ENCODE measurements around the gene RNF144A.

RNF144A gene

DNA sequence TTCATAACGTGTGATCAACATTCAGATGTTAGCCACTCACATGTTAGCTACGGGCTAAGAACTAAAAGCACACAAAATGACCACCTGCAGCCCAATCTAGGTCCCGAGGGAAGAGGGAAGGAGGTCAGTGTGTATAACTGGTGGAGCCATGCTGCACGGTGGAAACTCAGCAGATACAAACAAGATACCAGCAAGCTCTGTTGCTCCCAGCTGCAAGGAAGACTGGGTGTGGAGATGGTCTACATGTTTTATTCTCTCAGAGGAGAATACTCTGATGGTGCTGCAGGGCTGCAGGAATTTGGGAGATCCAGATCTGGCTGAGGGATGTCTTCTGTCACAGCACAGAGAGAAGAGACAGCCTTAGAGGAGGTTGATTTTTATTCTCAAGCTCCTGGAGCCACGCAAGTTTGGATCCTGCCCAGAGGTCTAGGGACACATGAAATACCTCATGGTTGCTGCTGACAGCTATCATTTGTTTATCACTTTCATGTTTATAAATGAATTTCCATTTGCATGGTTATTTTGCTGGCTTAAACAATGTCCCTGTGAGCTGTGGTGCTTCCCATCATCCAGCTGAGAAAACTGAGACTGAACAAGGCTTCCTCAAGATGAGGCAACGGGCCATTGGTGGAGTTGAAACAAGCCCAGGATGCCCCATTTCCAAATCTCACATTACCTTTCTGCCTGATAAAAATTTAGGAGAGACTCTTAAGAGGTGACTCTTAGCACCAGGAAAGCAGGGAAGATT, 30.9 kb downstream of the RNF144A start:
- DNase-seq (ENCODE audit: low read depth): no peak

DNA sequence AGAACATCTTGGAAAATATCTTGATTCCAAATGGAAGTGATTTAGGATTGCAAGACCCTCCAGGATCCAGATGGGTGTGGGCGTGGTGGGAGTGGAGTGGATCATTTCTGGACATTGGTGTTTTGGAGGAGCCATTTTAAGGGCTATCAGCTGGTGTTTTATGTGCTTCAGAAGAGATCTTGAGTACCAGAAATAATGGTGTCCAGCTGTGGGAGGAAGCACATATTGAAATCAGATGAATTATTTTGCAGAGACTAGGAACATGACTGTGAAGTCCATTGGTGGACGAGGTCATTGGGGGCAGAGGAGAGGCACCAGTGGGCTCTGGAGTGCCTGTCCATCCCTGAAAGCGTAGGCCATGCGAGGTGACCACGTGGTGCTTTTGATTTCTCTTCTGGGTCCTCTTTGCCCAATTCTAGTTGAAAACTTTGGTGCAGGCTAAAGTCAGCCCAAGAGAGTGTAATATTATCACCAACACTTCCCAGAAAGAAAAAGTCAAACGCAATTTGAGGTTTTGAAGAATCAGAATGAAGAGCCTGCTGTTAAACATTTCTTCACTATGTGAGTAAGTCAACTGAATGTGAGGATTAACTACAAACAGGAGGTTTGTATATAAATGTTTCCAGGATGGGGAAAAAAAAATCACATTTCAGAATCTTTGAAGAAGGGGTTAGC, 31.6 kb downstream of the RNF144A start:
- no peak for DNase-seq (ENCODE audit: low read depth)

DNA sequence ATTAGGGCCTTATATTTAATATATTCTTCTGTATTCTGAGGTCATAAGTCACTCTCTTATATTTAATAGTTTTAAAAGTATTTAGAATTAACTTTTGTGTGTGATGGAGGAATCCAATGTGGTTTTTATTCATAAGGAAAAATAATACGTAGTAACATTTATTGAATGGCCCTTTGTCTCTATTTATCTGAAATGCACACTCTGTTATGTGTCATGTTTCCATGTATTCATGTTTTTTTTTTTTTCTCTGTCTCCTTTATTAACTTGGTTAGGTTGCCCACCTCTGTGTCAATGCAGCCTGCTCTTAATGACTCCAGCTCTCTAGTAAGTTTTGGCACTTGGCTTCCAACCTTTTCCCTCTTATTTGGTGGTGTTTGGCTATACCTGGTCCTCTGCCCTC, 33.8 kb downstream of the RNF144A start:
- no peak for DNase-seq (ENCODE audit: low read depth)

DNA sequence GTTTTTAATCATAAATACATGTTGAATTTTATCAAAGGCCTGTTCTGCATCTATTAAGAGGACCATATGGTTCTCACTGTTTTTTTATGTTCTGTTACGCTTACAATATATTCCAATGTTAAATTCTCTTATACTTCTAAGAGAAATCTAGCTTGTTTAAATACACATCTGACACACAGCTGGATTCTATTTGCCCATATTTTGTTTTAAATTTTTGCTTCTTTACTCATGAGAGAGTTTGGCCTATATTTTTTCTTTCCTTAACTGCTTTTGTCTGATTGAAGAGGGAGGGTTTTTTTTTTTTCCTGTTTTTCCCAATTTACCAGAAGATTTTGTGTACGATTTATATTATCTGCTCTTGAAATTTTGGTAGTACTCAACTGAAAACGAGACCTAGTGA, 34.9 kb downstream of the RNF144A start:
- no peak for DNase-seq (ENCODE audit: low read depth)

DNA sequence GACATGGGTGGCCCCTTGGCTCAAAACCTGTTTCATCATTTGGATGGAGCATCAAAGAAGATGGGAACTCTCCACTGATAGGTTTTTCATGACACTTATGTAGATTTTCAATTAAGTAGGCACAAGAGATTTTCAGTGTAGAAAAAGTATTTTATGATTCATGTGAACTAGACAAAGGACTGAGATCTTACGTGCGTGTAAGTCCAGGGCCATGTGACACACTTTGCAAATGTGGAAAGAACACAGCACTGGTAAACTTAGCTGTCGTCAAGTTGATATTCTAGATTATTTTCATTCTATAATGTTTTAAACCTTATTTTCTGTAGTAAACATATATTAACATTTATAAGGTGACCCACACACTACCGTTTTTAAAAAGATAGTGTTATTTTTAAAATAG, 37.4 kb downstream of the RNF144A start:
- DNase-seq (ENCODE audit: low read depth): no peak

DNA sequence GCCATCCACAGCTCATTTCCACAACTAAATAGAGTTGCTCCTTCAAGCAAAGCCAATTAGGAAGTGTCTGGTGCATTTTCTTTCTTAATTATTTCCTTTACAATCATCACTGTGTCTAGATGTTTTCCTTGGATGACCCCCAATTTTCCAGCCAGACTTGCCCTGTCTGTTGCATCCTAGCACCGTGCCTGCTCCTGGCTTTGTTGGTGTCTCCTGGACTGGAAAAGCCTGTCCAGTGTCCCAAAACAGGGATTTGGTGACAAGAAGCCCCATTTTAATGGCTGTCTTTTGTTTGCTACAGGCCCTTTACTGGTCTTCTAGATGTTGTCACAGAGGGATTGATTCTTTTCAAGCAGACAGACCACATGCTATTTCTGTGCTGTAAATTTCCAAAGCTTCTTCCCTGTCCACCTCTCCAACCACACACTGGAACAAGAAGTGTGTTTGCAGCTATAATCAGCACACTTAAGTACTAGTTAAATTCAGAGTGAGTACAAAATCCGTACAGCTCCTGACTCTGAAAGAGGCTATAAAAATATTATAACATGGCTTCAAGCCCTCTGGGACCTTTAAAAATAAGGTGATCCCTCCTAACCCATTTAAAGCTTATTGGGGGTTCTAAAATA, 38.4 kb downstream of the RNF144A start:
- DNase-seq (ENCODE audit: low read depth): no peak

DNA sequence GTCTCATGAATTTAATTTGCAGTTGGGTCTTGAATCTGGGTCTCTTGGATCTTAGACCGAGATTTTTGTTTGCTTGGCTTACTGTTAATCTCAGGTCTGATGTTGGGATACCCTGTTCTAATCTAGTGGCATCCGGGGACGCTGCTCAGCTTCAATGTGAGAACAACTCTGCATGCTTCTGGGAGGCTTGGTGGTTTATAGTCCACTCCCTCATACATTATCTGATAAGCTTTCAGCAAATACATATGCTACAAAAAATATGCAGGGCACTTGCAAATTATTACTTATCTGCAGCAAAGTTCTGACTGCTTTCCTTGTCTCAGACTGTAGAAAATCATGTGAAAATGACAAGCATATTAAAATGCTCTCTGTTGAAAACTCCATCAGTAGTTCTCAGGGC, 39.4 kb downstream of the RNF144A start:
- DNase-seq (ENCODE audit: low read depth): no peak

DNA sequence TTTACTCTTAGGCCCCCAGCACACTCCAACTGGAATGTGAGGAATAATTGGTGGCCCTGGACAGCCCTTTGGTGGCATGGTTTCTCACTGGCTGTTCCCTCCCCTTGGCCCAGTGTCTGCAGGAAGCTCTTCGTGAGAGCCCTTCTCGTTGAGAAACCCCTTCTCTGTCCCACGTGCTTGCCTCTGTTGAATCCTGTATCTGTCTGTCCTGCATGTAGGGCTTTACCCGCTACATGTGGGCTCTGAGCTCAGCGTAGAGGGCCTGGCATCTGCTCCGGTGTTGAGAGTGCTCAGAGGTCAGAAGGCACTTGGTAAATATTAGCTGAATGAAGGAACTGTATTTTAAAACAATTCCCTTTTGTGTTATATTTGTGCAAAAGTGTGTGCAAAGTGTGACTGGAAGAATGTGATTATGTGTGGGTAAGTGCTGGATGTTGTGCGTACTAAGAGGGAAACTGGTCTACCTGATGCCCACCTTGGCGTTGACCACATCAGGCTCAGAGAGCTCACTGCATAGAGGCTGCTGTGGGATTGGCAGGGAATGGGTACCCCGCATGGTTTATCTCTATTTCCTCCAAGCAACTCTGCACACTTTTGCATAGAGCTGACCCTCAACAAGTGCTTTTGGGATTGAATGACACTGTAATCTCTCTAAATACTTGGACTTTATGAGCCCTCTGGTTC, 40.0 kb downstream of the RNF144A start:
- DNase-seq (ENCODE audit: low read depth): no peak

DNA sequence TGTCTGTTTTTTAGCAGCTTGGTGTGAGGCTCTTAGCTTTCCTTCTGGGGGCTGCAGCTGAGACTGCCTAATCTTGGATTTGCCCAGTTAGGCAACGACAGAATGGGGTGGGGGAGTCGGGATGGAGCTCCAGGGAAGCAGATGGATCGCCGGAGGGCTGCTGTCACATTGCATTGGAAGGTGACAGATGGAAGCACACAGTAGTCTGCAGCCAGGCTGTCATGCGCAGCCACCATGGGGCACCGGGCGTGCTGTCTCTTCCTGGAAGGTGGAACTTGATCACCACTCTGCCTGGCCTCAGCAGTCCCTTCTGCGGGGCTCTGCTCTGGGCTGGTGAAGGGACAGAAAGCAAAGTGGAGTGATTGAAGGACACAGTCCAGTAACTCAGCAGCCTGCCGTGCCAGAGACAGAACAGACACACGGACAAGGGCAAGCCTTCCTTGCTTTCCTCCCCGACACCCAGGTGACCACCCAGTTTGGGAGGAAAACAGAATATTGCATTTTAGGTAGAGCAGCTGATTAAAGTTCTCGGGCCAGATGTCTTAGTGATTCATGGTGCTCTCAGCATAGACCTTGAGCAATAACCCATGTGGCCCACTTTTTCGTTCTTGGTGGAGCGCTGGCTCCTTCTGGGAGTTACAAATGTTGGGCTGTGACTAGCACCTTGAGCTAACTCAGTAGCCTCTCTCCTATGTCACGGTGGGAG, 40.9 kb downstream of the RNF144A start:
- DNase-seq (ENCODE audit: low read depth): no peak

DNA sequence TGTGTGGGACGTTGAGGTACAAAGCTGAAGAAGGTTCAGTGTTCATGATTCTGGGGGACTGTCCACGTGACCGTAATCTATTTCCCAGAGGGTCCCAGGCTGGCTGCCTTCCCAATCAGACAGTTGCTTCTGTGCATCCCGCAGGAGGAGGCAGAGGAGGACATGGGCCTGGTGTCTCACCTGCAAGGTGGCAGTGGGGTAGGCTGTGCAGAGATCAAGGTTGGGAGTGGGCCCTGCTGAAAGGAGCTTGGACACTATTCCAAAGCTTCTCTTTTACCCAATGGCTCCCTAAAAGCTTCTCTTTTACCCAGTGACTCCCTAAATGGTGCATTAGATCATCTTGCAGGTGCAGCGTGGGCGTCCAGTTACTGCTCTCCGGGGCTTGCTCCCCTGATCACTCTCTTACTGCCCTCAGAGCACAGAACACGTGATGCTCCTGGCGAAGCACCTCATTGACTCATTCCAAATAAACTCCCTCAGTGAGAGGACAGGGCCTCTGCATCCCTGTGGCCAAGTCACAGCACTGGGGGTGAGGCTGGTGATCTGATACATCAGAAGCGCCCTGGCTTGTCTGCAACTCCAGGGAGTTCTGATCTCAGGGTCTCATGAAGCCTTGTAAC, 41.5 kb downstream of the RNF144A start:
- no peak for DNase-seq (ENCODE audit: low read depth)

DNA sequence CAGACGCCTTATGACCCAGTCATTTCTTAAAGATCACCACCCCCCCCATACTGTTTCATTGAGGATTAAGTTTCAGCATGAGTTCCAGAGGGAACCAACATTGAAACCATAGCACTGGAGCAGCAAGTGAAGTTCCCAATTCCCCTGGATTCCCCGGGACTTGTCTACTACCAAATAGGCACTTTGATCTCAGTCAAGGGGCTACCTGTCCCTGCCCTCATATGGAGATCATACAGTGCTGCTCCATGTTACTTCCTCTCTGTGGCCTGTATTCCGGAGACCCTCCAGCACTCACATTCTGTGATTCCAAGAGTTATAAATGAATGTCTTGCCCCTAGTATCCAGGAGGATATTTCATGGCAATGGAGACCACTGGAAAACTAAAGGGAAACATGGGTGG, 42.5 kb downstream of the RNF144A start:
- no peak for DNase-seq (ENCODE audit: low read depth)

DNA sequence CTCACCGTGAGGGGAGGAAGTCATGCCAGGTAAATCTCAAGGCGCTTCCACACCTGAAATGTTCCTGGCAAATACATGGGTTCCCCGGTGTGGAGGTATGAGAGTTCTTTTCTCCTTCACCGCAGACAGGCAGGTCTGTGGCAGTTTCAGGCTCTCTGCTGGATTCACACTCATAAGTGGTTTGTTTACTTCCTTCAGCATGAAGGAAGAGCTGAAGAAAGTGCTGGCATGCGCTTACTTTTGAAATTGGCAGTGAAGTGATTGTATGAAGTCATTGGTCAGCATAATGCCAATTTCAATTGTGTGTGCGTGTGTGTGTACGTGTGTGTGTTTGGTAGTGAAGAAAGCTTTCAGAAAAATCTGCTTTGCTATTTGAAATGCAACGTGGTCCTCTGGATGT, 43.4 kb downstream of the RNF144A start:
- no peak for DNase-seq (ENCODE audit: low read depth)

DNA sequence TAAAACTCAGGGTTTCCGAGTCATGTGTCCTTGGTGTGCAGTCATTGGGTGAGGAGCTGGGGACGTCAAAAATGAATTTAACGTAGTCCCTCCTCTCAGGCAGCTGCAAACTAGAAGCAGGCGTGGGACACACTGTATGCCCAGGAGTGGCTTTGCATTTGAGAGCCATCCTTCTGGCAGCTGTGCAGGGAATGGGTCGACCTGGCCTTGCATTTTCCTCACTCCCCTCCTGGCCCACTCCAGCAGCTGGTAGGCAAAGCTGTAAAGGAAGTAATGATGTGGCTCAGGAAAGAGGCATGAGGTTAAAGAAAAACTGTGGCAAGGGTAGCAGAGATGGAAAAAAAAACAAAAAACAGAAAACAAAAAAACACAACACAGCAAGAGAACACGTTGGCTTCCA, 46.5 kb downstream of the RNF144A start:
- no peak for DNase-seq (ENCODE audit: low read depth)

DNA sequence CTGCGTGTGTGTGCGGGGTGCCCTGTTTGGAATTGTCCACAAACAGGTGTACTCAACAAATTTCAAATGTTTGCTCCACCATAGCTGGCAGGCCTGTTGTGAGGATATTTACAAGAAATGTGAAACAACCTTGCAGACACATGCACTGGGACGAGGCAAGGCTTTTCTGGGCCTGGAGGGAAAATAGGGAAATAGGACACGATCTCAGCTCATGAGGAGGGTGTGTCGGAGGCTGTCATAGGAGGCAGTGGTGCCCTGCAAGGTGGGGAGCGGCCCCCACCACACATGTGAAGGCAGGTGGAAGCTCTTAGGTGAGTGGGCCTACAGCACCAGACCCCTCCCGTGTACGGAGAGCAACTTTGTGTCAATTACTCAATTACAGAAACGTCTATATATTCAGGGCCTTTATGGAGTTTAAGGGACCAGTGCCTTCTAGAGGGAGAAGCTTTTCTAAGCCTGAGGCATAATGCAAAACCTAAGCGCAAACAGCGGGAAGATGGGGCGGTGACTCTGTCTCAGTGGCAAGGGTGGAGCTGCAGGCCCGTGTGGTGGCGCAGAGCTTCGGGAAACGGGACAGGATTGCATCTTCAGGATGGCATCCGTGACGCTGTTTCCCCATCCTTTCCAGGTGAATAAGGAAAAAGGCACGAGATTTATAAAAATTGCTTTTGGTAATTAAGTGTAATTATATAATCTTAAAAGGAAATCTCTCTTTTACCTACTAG, 48.0 kb downstream of the RNF144A start:
- DNase-seq (ENCODE audit: low read depth): no peak

DNA sequence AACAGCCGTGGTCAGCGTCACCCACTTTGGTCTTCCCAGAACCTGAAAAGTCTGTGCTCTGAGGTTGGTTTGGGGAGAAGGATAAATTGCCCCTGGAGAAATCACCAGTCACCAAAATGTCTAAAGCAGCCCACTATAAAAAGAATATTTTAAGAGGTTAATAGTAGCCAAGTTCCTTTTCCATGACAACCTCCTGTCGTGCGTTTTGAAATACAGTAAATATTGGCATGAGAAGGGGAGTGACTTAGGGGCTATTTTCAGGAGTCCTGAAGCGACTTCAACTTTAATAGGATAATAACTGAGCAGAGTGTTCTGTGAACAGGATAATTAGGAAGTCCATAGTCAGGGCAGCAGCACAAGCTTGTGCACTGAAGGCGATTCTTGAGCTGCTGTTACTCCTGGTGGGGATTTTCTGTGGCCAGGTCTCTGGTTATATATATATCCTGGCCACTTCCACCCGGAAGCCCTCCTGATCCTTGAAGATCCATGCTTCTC, 49.3 kb downstream of the RNF144A start:
- no peak for DNase-seq (ENCODE audit: low read depth)

DNA sequence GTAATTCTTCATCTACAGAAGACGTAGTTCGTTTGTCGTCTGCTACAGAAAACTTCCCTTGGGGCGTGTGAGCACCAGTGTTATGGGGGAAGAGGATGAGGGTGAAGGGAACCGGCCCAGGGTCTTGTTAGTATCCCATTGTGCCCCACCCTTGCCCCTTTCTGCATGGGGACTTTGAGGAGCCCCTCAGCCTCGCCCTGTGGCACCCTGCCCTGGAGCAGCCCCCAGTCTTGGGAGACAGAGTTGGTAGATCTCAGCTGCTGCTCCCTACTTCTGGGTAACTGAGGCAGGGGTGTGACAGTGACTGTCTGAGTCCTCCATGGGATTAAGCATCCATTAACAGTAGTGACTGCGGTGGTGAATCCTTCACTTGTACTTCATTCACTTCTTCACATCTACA, 50.1 kb downstream of the RNF144A start:
- no peak for DNase-seq (ENCODE audit: low read depth)

DNA sequence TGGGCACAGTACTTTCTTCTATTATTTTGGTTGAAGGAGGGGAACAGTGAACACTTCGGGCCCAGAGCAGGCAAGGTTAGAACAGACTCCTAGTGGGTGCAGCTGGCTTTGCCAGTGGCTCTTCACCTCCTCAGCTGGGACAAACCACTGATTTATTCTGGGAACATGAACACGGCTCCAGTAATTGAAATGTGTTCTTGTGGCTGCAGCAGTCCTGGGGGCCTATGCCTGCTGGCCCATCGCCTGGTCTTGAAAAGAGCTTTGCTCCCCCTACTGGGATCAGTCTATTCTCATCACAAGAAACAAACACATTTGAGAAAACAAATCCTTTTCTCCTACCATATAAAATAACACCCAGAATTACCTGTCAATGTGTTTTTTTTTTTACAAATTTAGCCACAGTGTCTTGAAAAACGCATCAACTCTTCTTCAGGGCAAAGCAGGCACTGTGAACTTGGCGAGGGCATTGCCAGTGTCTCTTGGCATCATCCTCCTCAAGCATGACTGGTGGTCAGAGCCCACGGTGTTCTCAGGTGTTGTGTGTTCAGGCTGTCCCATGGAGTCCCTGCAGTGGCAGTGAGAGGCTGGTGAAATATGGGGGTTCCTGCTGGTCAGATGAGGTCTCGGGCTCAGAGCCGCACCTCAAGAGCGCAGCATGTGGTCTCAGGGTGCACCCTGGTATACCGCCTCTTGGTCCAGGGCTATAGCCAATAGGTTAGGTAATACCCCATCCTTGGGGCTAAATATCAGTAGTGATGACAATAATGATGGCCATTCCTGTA, 51.3 kb downstream of the RNF144A start:
- DNase-seq (ENCODE audit: low read depth): no peak

DNA sequence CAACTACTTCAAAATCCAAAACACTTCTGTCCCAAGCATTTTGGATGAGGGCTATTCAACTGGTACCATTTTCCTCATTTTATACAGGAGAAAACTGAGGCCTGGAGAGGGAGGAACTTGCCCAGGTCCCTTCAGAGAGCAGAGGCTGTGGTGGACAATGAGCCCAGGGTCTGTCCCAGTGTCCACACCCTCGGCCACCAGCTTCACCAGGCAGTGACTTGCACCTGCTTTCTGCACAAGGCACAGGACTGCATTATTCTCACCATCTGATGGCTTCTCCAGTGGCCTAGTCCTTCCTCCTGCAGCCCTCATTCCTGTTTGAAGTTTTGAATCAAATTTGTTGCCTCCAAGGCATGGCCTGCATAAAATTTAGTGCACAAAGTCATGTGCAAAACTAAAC, 53.3 kb downstream of the RNF144A start:
- no peak for DNase-seq (ENCODE audit: low read depth)

DNA sequence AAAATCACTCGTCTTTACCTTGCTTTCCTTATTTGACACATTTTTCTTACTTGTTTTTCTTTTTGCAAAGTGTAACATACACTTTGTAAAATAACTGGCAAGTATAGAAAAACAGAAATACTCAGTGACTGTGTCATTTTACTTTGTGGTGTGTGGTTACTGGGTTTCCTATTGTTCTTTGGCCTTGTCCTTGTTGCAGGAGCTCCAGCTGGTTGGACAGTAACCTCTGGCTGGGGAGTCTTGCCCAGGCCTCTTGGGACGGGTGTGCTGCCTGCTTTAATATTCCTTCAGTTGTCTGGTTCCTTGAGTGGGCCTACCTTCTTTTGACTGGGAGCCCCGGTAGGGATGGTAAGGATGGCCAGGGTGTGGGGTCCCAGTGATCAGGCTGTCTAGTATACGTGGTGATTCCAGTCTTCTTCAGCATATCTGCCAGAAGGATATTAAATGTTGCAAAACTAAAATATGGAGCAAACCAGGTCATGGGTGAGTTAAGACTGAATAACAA, 53.8 kb downstream of the RNF144A start:
- no peak for DNase-seq (ENCODE audit: low read depth)

DNA sequence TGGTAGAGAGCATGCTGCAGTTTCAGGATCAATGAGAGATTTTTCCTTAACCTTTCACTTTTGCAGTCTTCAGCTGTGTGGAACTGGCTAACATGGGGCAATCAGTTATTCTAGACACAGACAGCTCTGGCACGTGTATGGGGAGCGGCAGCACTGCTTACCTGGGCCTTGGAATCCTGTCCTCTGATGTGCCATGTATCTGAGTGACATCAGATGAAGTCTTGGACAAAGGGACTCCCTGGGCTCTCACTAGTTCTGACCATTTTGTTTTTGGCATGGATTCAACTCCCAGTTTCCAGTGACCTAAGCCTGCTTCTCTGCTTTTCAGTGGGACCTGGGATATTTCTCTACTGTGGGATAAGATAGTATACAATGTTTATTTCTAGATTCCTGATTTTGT, 54.3 kb downstream of the RNF144A start:
- DNase-seq (ENCODE audit: low read depth): no peak
